Measurements from ENCODE around the gene MFAP2.

- TF ChIP-seq EP300 (IDR thresholded peaks at IDR 0.05; ENCODE audit: borderline replicate concordance) (no peak), CEBPB (IDR thresholded peaks at IDR 0.05) (no peak), RAD21 (IDR thresholded peaks at IDR 0.05; ENCODE audit: low read depth) (no peak), ZBTB7A (IDR thresholded peaks at IDR 0.05; ENCODE audit: low read depth) (no peak), YY1 (IDR thresholded peaks at IDR 0.05; ENCODE audit: low read depth) (no peak), USF1 (IDR thresholded peaks at IDR 0.05) (no peak), EGR1 (IDR thresholded peaks at IDR 0.05) (no peak)
These were observed 4.6 kb downstream of the MFAP2 start for GRCh38 chr1:16975838-16976237.
